T-cell (primary cell): Measurements from ENCODE around the gene SLIT3. TPM values are rescaled to one million over a fixed set of nuclear protein-coding genes. Genes with fewer than 3 reads are reported as not detected.

Source experiments
- ATAC-seq, 4 experiments: fragments of 200-7000 bp in 3 of 4; fragments of 150-1000 bp in 1 of 4; cut with Tn5 transposase; replicated peaks in 1 of 4; 1 replicate in 3 of 4; 2 replicates in 1 of 4; pipeline ENCODE4 v1.10.0; 2021; ENCODE audit warnings: moderate library complexity in 3 of 4, mild to moderate bottlenecking in 2 of 4, moderate number of reproducible peaks in 1 of 4
- CTCF ChIA-PET, 2 donors: fragments of 300-600 bp; sonication (Branson Sonifier 250); formaldehyde crosslinking; loops; one replicate each; lab custom pipeline; 2022; ENCODE audit warnings: antibody characterized with exemption in 2 of 2; lab: Charles Lee
- POLR2A ChIA-PET, 2 donors: fragments of 300-600 bp; sonication (Branson Sonifier 250); formaldehyde crosslinking; loops; one replicate each; lab custom pipeline; 2022; ENCODE audit warnings: antibody characterized with exemption in 2 of 2; lab: Charles Lee
- DNase-seq, 35 experiments: peaks; one replicate each; pipeline versions ENCODE4 v3.0.0 to v3.0.0-alpha.2; 2013 to 2023
- H3K27ac ChIP-seq: one replicate; pipeline ENCODE4 v1.5.1; 2013; ENCODE audit warnings: low read length
- H3K27me3 ChIP-seq, 2 experiments: replicated peaks in 1 of 2; 1 replicate in 1 of 2; 2 replicates in 1 of 2; pipeline versions ENCODE4 v1.6.1 to v1.7.0; 2013; ENCODE audit warnings: low read length in 1 of 2, mixed read lengths in 1 of 2; ENCODE audit not compliant: control insufficient read depth in 2 of 2, insufficient read depth in 2 of 2; ENCODE audit errors: extremely low read depth in 1 of 2
- H3K36me3 ChIP-seq, 2 donors: 1 replicate in 1 of 2; 2 replicates in 1 of 2; pipeline versions ENCODE4 v1.6.1 to v1.7.0; 2013; ENCODE audit warnings: low read length in 1 of 2; ENCODE audit not compliant: control insufficient read depth in 2 of 2, insufficient read depth in 1 of 2; ENCODE audit errors: extremely low read depth in 1 of 2
- H3K4me1 ChIP-seq, 2 experiments: 1 replicate in 1 of 2; 2 replicates in 1 of 2; pipeline versions ENCODE4 v1.6.1 to v1.7.0; 2013; ENCODE audit warnings: low read length in 2 of 2, mixed read lengths in 1 of 2; ENCODE audit not compliant: insufficient read depth in 2 of 2, control insufficient read depth in 1 of 2; ENCODE audit errors: extremely low read depth in 1 of 2
- H3K4me3 ChIP-seq, 2 donors: 1 replicate in 1 of 2; 2 replicates in 1 of 2; pipeline versions ENCODE4 v1.5.1 to v1.7.0; 2013; ENCODE audit warnings: mild to moderate bottlenecking in 2 of 2, low read length in 1 of 2, moderate library complexity in 1 of 2; ENCODE audit not compliant: control insufficient read depth in 1 of 2; ENCODE audit errors: extremely low read depth in 1 of 2
- H3K9me3 ChIP-seq: 2 replicates; pipeline ENCODE4 v1.7.0; 2013
- H3K27ac Mint-ChIP-seq, 2 donors: one replicate each; pipeline ENCODE4 v1.8.0; 2020 to 2021; ENCODE audit warnings: mild to moderate bottlenecking in 2 of 2, mixed read lengths in 2 of 2
- H3K27me3 Mint-ChIP-seq, 2 donors: one replicate each; pipeline ENCODE4 v1.8.0; 2021 to 2022; ENCODE audit warnings: mixed read lengths in 2 of 2
- H3K36me3 Mint-ChIP-seq: one replicate; pipeline ENCODE4 v1.8.0; 2021; ENCODE audit warnings: mixed read lengths
- H3K4me1 Mint-ChIP-seq, 3 donors: one replicate each; pipeline ENCODE4 v1.8.0; 2020 to 2022; ENCODE audit warnings: mixed read lengths in 3 of 3, mild to moderate bottlenecking in 1 of 3
- H3K4me3 Mint-ChIP-seq, 3 donors: one replicate each; pipeline ENCODE4 v1.8.0; 2020 to 2022; ENCODE audit warnings: mild to moderate bottlenecking in 3 of 3, mixed read lengths in 3 of 3, moderate library complexity in 3 of 3
- H3K9me3 Mint-ChIP-seq, 3 donors: one replicate each; pipeline ENCODE4 v1.8.0; 2020 to 2022; ENCODE audit warnings: mixed read lengths in 3 of 3
- WGBS: methylation state at CpG from one replicate; pipeline ENCODE4 v1.1.5; 2013; ENCODE audit warnings: missing lambda C conversion rate; ENCODE audit not compliant: insufficient coverage; 5-methylcytosine and 5-hydroxymethylcytosine counted together
- total RNA-seq, 35 experiments: library from RNA in 6 of 35; stranded (reverse) in 6 of 35; fragments of 120-200 nt in 1 of 35; gene quantifications; one replicate each; pipeline versions ENCODE4 v1.2.1 to v1.2.4 and lab custom pipeline; 2013 to 2026

The SLIT3 gene
- total RNA-seq, 5 donors from 2014 or later (not counting 1 experiment from before 2014, with no cell fraction given) = 0.13 to 0.32 (median 0.13) TPM; not detected in 2

DNA sequence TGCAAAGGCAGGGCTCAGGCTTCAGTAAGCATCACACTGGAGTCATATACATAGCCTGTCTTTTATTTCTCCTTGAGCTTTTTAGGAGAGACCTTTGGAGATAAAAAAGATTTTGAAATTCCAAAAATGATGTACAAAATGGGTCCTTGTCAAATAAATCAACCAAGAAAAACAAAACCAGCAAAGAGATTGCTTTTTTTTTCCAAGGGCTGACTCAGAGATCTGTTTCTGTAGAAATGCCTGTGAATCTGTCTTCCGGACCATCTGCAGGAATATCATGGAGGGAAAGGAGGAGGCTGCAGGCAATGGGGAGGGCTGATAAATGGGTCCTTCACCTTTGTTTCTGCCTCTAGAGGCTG lies 77.4 kb downstream of the SLIT3 start:
- ATAC-seq = no peak
- ChIA-PET CTCF (no interaction called here), POLR2A (no interaction called here)
- no peaks in the 10 kb centered on the region for H3K9me3 ChIP-seq
- no peak for DNase-seq
- H3K4me1 ChIP-seq = no peaks in the 10 kb centered on the region
- H3K36me3 ChIP-seq = no peaks in the 10 kb centered on the region
- H3K27me3 ChIP-seq = peaks cover 0 to 13% of the 10 kb centered on the region in 2 experiments
- no peak overlapping the region for H3K27ac ChIP-seq
- no peak overlapping the region for H3K4me3 Mint-ChIP-seq
- no peaks in the 10 kb centered on the region for H3K36me3 Mint-ChIP-seq
- WGBS = 100% methylated on average over 1 of the region's 1 CpG
- H3K27me3 Mint-ChIP-seq = peaks cover 3 to 15% of the 10 kb centered on the region in 2 donors
- H3K9me3 Mint-ChIP-seq = peaks cover 0 to 3% (median 0%) of the 10 kb centered on the region in 3 donors
- H3K4me3 ChIP-seq = no peak overlapping the region
- H3K4me1 Mint-ChIP-seq = no peaks in the 10 kb centered on the region
- no peak overlapping the region for H3K27ac Mint-ChIP-seq

DNA sequence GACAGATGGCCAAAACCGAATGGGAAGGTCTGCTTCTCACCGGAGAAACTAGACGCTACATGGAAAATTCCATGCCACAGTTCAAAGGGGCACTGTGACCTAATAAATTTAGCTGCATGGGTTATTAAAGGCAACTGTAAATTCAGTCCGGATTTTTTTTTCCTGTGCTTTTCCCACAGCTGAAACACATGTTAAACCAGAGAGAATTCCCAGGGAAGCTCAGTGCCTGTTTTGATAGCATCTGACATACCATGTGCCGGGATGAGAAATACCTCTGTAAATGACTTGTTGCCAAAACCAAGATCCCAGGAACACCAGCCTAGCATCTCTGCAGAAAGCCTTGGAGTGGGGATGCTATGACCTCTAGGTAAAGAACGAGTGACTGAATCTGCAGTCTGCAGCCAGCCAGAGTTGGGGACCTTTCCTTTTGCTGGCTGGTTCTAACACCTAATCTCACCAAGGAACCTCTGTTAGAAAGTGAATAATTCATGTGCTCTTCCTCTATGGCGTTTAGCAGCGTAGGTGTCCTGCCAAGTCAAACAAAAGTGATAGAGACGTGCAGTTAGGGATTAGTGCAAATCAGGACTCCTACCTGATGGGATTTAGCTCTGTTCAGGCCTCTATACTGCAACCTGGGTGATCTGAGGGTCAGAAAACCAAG lies 77.9 kb downstream of the SLIT3 start:
- H3K4me3 Mint-ChIP-seq = no peak overlapping the region
- POLR2A ChIA-PET = no interaction called here
- no peaks in the 10 kb centered on the region for H3K4me1 Mint-ChIP-seq
- H3K27me3 ChIP-seq = peaks cover 0 to 13% of the 10 kb centered on the region in 2 experiments
- H3K36me3 ChIP-seq = no peaks in the 10 kb centered on the region
- H3K4me3 ChIP-seq = no peak overlapping the region
- DNase-seq = no peak
- H3K4me1 ChIP-seq = no peaks in the 10 kb centered on the region
- H3K27ac ChIP-seq = no peak overlapping the region
- CTCF ChIA-PET = no interaction called here
- WGBS = 67% methylated on average over 7 of the region's 9 CpGs
- H3K36me3 Mint-ChIP-seq = no peaks in the 10 kb centered on the region
- peaks cover 3 to 15% of the 10 kb centered on the region in 2 donors for H3K27me3 Mint-ChIP-seq
- no peaks in the 10 kb centered on the region for H3K9me3 ChIP-seq
- H3K27ac Mint-ChIP-seq = no peak overlapping the region
- H3K9me3 Mint-ChIP-seq = peaks cover 0 to 3% (median 0%) of the 10 kb centered on the region in 3 donors
- ATAC-seq = no peak

- Histone ChIP-seq H3K4me1 (no peaks in the 10 kb centered on the region), H3K4me3 (no peak overlapping the region), H3K36me3 (no peaks in the 10 kb centered on the region), H3K27me3 (peaks cover 0 to 13% of the 10 kb centered on the region in 2 experiments), H3K27ac (no peak overlapping the region), H3K9me3 (no peaks in the 10 kb centered on the region)
- WGBS = 89% methylated on average over 3 of the region's 5 CpGs
- peaks cover 3 to 11% of the 10 kb centered on the region in 2 donors for H3K27me3 Mint-ChIP-seq
- H3K4me1 Mint-ChIP-seq = no peaks in the 10 kb centered on the region
- CTCF ChIA-PET = no interaction called here
- no peak overlapping the region for H3K4me3 Mint-ChIP-seq
- H3K27ac Mint-ChIP-seq = no peak overlapping the region
- no peak for DNase-seq
- H3K36me3 Mint-ChIP-seq = no peaks in the 10 kb centered on the region
- POLR2A ChIA-PET = no interaction called here
- ATAC-seq = no peak
- H3K9me3 Mint-ChIP-seq = peaks cover 0 to 3% (median 0%) of the 10 kb centered on the region in 3 donors
Measured at GRCh38 chr5:169221519-169221918, 79.4 kb downstream of the SLIT3 start.

GRCh38 chr5:169219961-169220360 lies 81.0 kb downstream of the SLIT3 start:
- Histone ChIP-seq H3K27me3 (peaks cover 0 to 5% of the 10 kb centered on the region in 2 experiments), H3K4me3 (no peak overlapping the region), H3K9me3 (no peaks in the 10 kb centered on the region), H3K27ac (no peak overlapping the region), H3K4me1 (no peaks in the 10 kb centered on the region), H3K36me3 (no peaks in the 10 kb centered on the region)
- H3K9me3 Mint-ChIP-seq = no peaks in the 10 kb centered on the region
- ATAC-seq (no peak), DNase-seq (no peak)
- H3K4me1 Mint-ChIP-seq = no peaks in the 10 kb centered on the region
- H3K27ac Mint-ChIP-seq = no peak overlapping the region
- ChIA-PET POLR2A (no interaction called here), CTCF (interaction anchor here in 1 of 2 donors (0.6 kb wide), 1 partner anchor 524 kb away, joined by 4 read pairs; no protein-coding TSS in a partner anchor)
- no peak overlapping the region for H3K4me3 Mint-ChIP-seq
- WGBS = 78% methylated on average over 6 of the region's 6 CpGs
- peaks cover 6 to 7% of the 10 kb centered on the region in 2 donors for H3K27me3 Mint-ChIP-seq
- no peaks in the 10 kb centered on the region for H3K36me3 Mint-ChIP-seq

GRCh38 chr5:169219351-169219750 lies 81.6 kb downstream of the SLIT3 start:
- H3K27me3 Mint-ChIP-seq = peaks cover 6 to 7% of the 10 kb centered on the region in 2 donors
- Histone ChIP-seq H3K27ac (no peak overlapping the region), H3K36me3 (no peaks in the 10 kb centered on the region), H3K4me3 (no peak overlapping the region), H3K4me1 (no peaks in the 10 kb centered on the region), H3K9me3 (no peaks in the 10 kb centered on the region), H3K27me3 (peaks cover 0 to 5% of the 10 kb centered on the region in 2 experiments)
- no peak overlapping the region for H3K27ac Mint-ChIP-seq
- no peaks in the 10 kb centered on the region for H3K4me1 Mint-ChIP-seq
- ATAC-seq (no peak), DNase-seq (no peak)
- ChIA-PET POLR2A (no interaction called here), CTCF (no interaction called here)
- H3K4me3 Mint-ChIP-seq = no peak overlapping the region
- 46% methylated on average over 4 of the region's 5 CpGs for WGBS
- H3K36me3 Mint-ChIP-seq = no peaks in the 10 kb centered on the region
- H3K9me3 Mint-ChIP-seq = no peaks in the 10 kb centered on the region

DNA sequence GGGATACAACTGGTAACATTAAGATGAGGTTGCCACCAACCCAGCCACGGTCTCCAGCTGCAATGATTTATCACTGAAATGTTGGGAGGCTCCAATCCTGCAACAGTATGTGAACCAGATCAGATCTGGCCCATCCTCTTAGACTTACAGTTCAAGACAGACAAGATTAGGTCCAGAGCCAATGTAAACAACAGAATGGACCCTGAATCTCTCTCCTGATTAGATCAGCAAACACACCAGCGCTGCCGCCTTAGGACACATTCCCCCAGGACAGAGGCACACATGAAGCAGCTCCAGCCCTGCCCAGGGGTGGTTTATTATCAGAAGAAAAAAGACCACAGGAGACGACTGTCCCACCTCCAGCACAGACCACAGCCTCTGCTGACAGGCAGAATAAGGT lies 82.1 kb downstream of the SLIT3 start:
- Histone ChIP-seq H3K4me1 (no peaks in the 10 kb centered on the region), H3K27me3 (peaks cover 0 to 5% of the 10 kb centered on the region in 2 experiments), H3K4me3 (no peak overlapping the region), H3K27ac (no peak overlapping the region), H3K9me3 (no peaks in the 10 kb centered on the region), H3K36me3 (no peaks in the 10 kb centered on the region)
- DNase-seq (no peak), ATAC-seq (no peak)
- H3K9me3 Mint-ChIP-seq = no peaks in the 10 kb centered on the region
- H3K4me1 Mint-ChIP-seq = no peaks in the 10 kb centered on the region
- no peak overlapping the region for H3K4me3 Mint-ChIP-seq
- H3K27ac Mint-ChIP-seq = no peak overlapping the region
- ChIA-PET POLR2A (no interaction called here), CTCF (no interaction called here)
- H3K36me3 Mint-ChIP-seq = no peaks in the 10 kb centered on the region
- peaks cover 6 to 7% of the 10 kb centered on the region in 2 donors for H3K27me3 Mint-ChIP-seq
- WGBS = 50% methylated on average over 1 of the region's 4 CpGs
